H9 (cell line): ENCODE data around the gene IQCC. TPM values are rescaled to one million over a fixed set of nuclear protein-coding genes. Genes with fewer than 3 reads are reported as not detected.

Source experiments
- DNase-seq: peaks from one replicate; pipeline ENCODE4 v3.0.0-alpha.2; 2017
- H2AFZ ChIP-seq: one replicate; pipeline ENCODE4 v1.6.1; 2013; ENCODE audit warnings: mild to moderate bottlenecking, low read length, control low read depth, moderate library complexity
- H2AK5ac ChIP-seq: 2 replicates; pipeline ENCODE4 v1.6.1; 2013; ENCODE audit warnings: low read length, control low read depth, mixed read lengths; ENCODE audit not compliant: insufficient read length
- H2BK120ac ChIP-seq: one replicate; pipeline ENCODE4 v1.6.1; 2013; ENCODE audit warnings: low read depth, mild to moderate bottlenecking, low read length, control low read depth, inconsistent platforms; ENCODE audit not compliant: poor library complexity, severe bottlenecking
- H2BK12ac ChIP-seq: 2 replicates; pipeline ENCODE4 v1.6.1; 2013; ENCODE audit warnings: low read length, control low read depth, mixed read lengths, low read depth; ENCODE audit not compliant: insufficient read length
- H2BK15ac ChIP-seq: 2 replicates; pipeline ENCODE4 v1.6.1; 2013; ENCODE audit warnings: low read depth, low read length, control low read depth
- H2BK20ac ChIP-seq: one replicate; pipeline ENCODE4 v1.6.1; 2013; ENCODE audit warnings: low read depth, mild to moderate bottlenecking, low read length, control low read depth, inconsistent platforms; ENCODE audit not compliant: poor library complexity, severe bottlenecking
- H2BK5ac ChIP-seq: 2 replicates; pipeline ENCODE4 v1.6.1; 2013; ENCODE audit warnings: low read length, control low read depth, mixed read lengths; ENCODE audit not compliant: insufficient read length
- H3K14ac ChIP-seq: 2 replicates; pipeline ENCODE4 v1.6.1; 2013; ENCODE audit warnings: low read length, control low read depth; ENCODE audit not compliant: insufficient read depth
- H3K18ac ChIP-seq: 2 replicates; pipeline ENCODE4 v1.6.1; 2013; ENCODE audit warnings: low read depth, mild to moderate bottlenecking, mixed read lengths, low read length, control low read depth; ENCODE audit not compliant: insufficient read length
- H3K23ac ChIP-seq: 2 replicates; pipeline ENCODE4 v1.6.1; 2013; ENCODE audit warnings: low read length, control low read depth, mixed read lengths, low read depth; ENCODE audit not compliant: insufficient read length
- H3K23me2 ChIP-seq: 2 replicates; pipeline ENCODE4 v1.6.1; 2013; ENCODE audit warnings: low read depth, mild to moderate bottlenecking, mixed read lengths, low read length, control low read depth; ENCODE audit not compliant: insufficient read length, poor library complexity, severe bottlenecking
- H3K27ac ChIP-seq: 2 replicates; pipeline ENCODE4 v1.5.1; 2013; ENCODE audit warnings: low read length, control low read depth, mixed read lengths, low read depth; ENCODE audit not compliant: insufficient read length
- H3K27me3 ChIP-seq: 2 replicates; pipeline ENCODE4 v1.6.1; 2013; ENCODE audit warnings: low read length, control low read depth, inconsistent platforms; ENCODE audit not compliant: insufficient read depth
- H3K4ac ChIP-seq: 2 replicates; pipeline ENCODE4 v1.6.1; 2013; ENCODE audit warnings: low read depth, mild to moderate bottlenecking, control low read depth, inconsistent platforms, low read length, moderate library complexity
- H3K4me1 ChIP-seq: 2 replicates; pipeline ENCODE4 v1.6.1; 2013; ENCODE audit warnings: low read length, control low read depth, inconsistent platforms; ENCODE audit not compliant: insufficient read depth
- H3K4me2 ChIP-seq: 2 replicates; pipeline ENCODE4 v1.6.1; 2013; ENCODE audit warnings: low read length, control low read depth, mixed read lengths; ENCODE audit not compliant: insufficient read length, insufficient read depth
- H3K56ac ChIP-seq: 2 replicates; pipeline ENCODE4 v1.6.1; 2013; ENCODE audit warnings: low read depth, mild to moderate bottlenecking, mixed read lengths, low read length, control low read depth; ENCODE audit not compliant: insufficient read length
- H3K79me1 ChIP-seq: 2 replicates; pipeline ENCODE4 v1.6.1; 2013; ENCODE audit warnings: low read depth, mild to moderate bottlenecking, moderate library complexity, low read length, control low read depth, inconsistent platforms; ENCODE audit not compliant: insufficient read depth, poor library complexity, severe bottlenecking
- H3K79me2 ChIP-seq: 2 replicates; pipeline ENCODE4 v1.6.1; 2013; ENCODE audit warnings: low read length, control low read depth, inconsistent platforms; ENCODE audit not compliant: insufficient read depth
- H3K9ac ChIP-seq: 2 replicates; pipeline ENCODE4 v1.6.1; 2013; ENCODE audit warnings: low read length, control low read depth, mixed read lengths; ENCODE audit not compliant: insufficient read length; ENCODE audit errors: extremely low read depth
- H3K9me3 ChIP-seq: one replicate; pipeline ENCODE4 v1.6.1; 2013; ENCODE audit warnings: low read depth, low read length, inconsistent platforms; ENCODE audit not compliant: control insufficient read depth
- H3T11ph ChIP-seq: one replicate; pipeline ENCODE4 v1.6.1; 2013; ENCODE audit warnings: mild to moderate bottlenecking, low read length, control low read depth, inconsistent platforms
- H4K20me1 ChIP-seq: one replicate; pipeline ENCODE4 v1.6.1; 2013; ENCODE audit not compliant: control insufficient read depth, insufficient read length, insufficient read depth
- H4K5ac ChIP-seq: 2 replicates; pipeline ENCODE4 v1.6.1; 2013; ENCODE audit warnings: low read depth, mild to moderate bottlenecking, mixed read lengths, low read length, control low read depth; ENCODE audit not compliant: insufficient read length
- H4K8ac ChIP-seq: replicated peaks from 2 replicates; pipeline ENCODE4 v1.6.1; 2013; ENCODE audit warnings: low read length, control low read depth, mixed read lengths, low read depth; ENCODE audit not compliant: insufficient read length
- H4K91ac ChIP-seq: 2 replicates; pipeline ENCODE4 v1.6.1; 2013; ENCODE audit warnings: low read depth, mild to moderate bottlenecking, moderate library complexity, mixed read lengths, low read length, control low read depth; ENCODE audit not compliant: insufficient read length
- H3K27ac Mint-ChIP-seq, 3 experiments: 2 replicates in 2 of 3; 3 replicates in 1 of 3; pipeline ENCODE4 v1.8.0; 2020 to 2021; ENCODE audit warnings: mixed read lengths in 3 of 3, mild to moderate bottlenecking in 1 of 3, moderate library complexity in 1 of 3
- H3K27me3 Mint-ChIP-seq: 2 replicates; pipeline ENCODE4 v1.8.0; 2021; ENCODE audit warnings: low read depth, mild to moderate bottlenecking, moderate library complexity, mixed read lengths
- H3K36me3 Mint-ChIP-seq, 3 experiments: 2 replicates in 2 of 3; 3 replicates in 1 of 3; pipeline ENCODE4 v1.8.0; 2020 to 2021; ENCODE audit warnings: low read depth in 3 of 3, mixed read lengths in 3 of 3; ENCODE audit not compliant: insufficient read depth in 1 of 3
- H3K4me1 Mint-ChIP-seq, 2 experiments: 2 replicates each; pipeline ENCODE4 v1.8.0; 2020; ENCODE audit warnings: mixed read lengths in 2 of 2
- H3K4me3 Mint-ChIP-seq, 2 experiments: 2 replicates in 1 of 2; 3 replicates in 1 of 2; pipeline ENCODE4 v1.8.0; 2020 to 2021; ENCODE audit warnings: mild to moderate bottlenecking in 2 of 2, mixed read lengths in 2 of 2, moderate library complexity in 1 of 2
- H3K9me3 Mint-ChIP-seq, 2 experiments: 2 replicates in 1 of 2; 3 replicates in 1 of 2; pipeline ENCODE4 v1.8.0; 2020; ENCODE audit warnings: mild to moderate bottlenecking in 2 of 2, mixed read lengths in 2 of 2, moderate library complexity in 1 of 2
- CTCF ChIP-seq: fragments of 200-600 bp; sonication (generic); conservative IDR thresholded peaks from 3 replicates; pipeline ENCODE4 v1.8.0; 2021; ENCODE audit warnings: antibody characterized with exemption, mild to moderate bottlenecking
- WGBS: extraction: QIAGEN DNeasy Blood & Tissue Kit; methylation state at CpG from one replicate; pipeline ENCODE4 v1.1.7; 2013; ENCODE audit warnings: missing lambda C conversion rate, low lambda C conversion rate, mixed read lengths; ENCODE audit not compliant: insufficient read length; ENCODE audit errors: extremely low coverage; 5-methylcytosine and 5-hydroxymethylcytosine counted together
- total RNA-seq: library from RNA; stranded (reverse); gene quantifications from 2 replicates; pipeline ENCODE4 v1.2.1, GENCODE V29; 2021

IQCC gene
- total RNA-seq, 1 experiment from 2014 or later = 5.3 TPM

DNA sequence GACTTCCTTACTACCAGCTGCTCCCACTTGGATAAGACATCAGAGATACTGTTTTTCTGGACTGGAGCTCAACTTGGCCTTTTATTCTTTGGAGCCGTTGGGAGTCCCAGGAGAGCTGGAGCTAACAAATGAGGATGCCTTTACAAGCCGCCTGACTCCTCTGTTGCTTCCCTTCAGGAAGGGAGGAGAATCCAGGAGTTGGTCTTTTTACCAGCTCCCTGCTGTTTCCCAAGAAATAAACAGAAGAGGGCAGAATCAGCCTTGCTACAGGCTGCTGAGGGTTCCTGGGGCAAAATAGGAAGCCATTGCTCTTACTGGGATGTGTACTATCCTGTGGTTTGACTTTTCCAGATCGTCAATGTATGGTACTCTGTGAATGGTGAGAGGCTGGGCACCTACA, 18.2 kb downstream of the IQCC start:
- H4K91ac ChIP-seq = no peak overlapping the region
- no peak for TF ChIP-seq CTCF
- H3K27me3 ChIP-seq = no peaks in the 10 kb centered on the region
- no peak overlapping the region for H3K56ac ChIP-seq
- no peak overlapping the region for H3K4ac ChIP-seq
- no peak overlapping the region for H4K5ac ChIP-seq
- H3K36me3 Mint-ChIP-seq = peaks cover 35 to 56% (median 52%) of the 10 kb centered on the region in 3 experiments
- H3K4me3 Mint-ChIP-seq = peak overlapping the region; percentile 98
- H4K8ac ChIP-seq = peak overlapping the region; percentile 55
- no peak overlapping the region for H3K14ac ChIP-seq
- H2BK12ac ChIP-seq = no peak overlapping the region
- no peak overlapping the region for H3K9ac ChIP-seq
- H3T11ph ChIP-seq = no peak overlapping the region
- peaks cover 7% of the 10 kb centered on the region; the same call in 1 of the 2 replicates for H3K4me1 ChIP-seq
- WGBS = no CpG with 5 or more reads among the region's 3 CpGs
- no peak overlapping the region for H2AK5ac ChIP-seq
- H3K79me2 ChIP-seq = peaks cover 3% of the 10 kb centered on the region; the same call in 1 of the 2 replicates
- H3K18ac ChIP-seq = no peak overlapping the region
- no peak overlapping the region for H3K23ac ChIP-seq
- peaks cover 17 to 25% of the 10 kb centered on the region in 2 experiments for H3K4me1 Mint-ChIP-seq
- H4K20me1 ChIP-seq = no peaks in the 10 kb centered on the region
- no peak overlapping the region for H3K27ac ChIP-seq
- H2BK15ac ChIP-seq = no peak overlapping the region
- H2AFZ ChIP-seq = no peak overlapping the region
- H3K27me3 Mint-ChIP-seq = no peaks in the 10 kb centered on the region
- H2BK120ac ChIP-seq = no peak overlapping the region
- H2BK5ac ChIP-seq = no peak overlapping the region
- H3K4me2 ChIP-seq = no peak overlapping the region
- no peak overlapping the region for H2BK20ac ChIP-seq
- DNase-seq = no peak
- peaks cover 7% of the 10 kb centered on the region for H3K23me2 ChIP-seq
- H3K27ac Mint-ChIP-seq = peak overlapping the region in 2 of 3 experiments; percentile 47 to 79; a peak in 2 of 7 replicates
- H3K79me1 ChIP-seq = no peaks in the 10 kb centered on the region
- H3K9me3 ChIP-seq = no peaks in the 10 kb centered on the region
- no peaks in the 10 kb centered on the region for H3K9me3 Mint-ChIP-seq
